GM12801 (cell line): ENCODE data around the gene RANBP3.

ENCODE experiments used
- CTCF ChIP-seq: IDR thresholded peaks from one replicate; pipeline ENCODE4 v1.5.1; 2011; ENCODE audit warnings: control low read depth; ENCODE audit not compliant: insufficient read length; ENCODE audit errors: extremely low read depth

RANBP3 gene

GRCh38 chr19:6012426-6013170 lies 34.7 kb upstream of the RANBP3 start:
- TF ChIP-seq CTCF = no peak

GRCh38 chr19:6011794-6012193 lies 33.9 kb upstream of the RANBP3 start:
- no peak for TF ChIP-seq CTCF

GRCh38 chr19:6011206-6011605 lies 33.3 kb upstream of the RANBP3 start:
- no peak for TF ChIP-seq CTCF

GRCh38 chr19:6010107-6010506 lies 32.2 kb upstream of the RANBP3 start:
- no peak for TF ChIP-seq CTCF

- TF ChIP-seq CTCF = no peak
Measured at GRCh38 chr19:6007866-6008265, 29.9 kb upstream of the RANBP3 start.

- no peak for TF ChIP-seq CTCF
Measured at GRCh38 chr19:6006896-6007295, 29.0 kb upstream of the RANBP3 start.

GRCh38 chr19:6005321-6006069 lies 27.6 kb upstream of the RANBP3 start:
- no peak for TF ChIP-seq CTCF
